Endometrium (tissue), 2 donors: ENCODE data around the gene CRACR2B.

Source experiments
- FAIRE-seq: peaks from 2 replicates; lab custom pipeline; 2012; peaks lifted over from hg19 to GRCh38; lab: Jason Lieb, UNC
- donor health status: control.
- donor health status: control.

Gene CRACR2B

GRCh38 chr11:839875-840617 is 12.3 kb downstream of the CRACR2B start:
- no peak for FAIRE-seq

GRCh38 chr11:841981-842369 is 14.3 kb downstream of the CRACR2B start:
- FAIRE-seq = no peak

GRCh38 chr11:842370-843002 is 14.8 kb downstream of the CRACR2B start, which contains the start of the genes POLR2L and TSPAN4:
TSS of gene POLR2L (minus strand) at chr11:842529. CDS start at chr11:842508, 21 bp downstream.
TSS of gene TSPAN4 (plus strand) at chr11:842852. CDS start at chr11:850305, 7,453 bp downstream.
- no peak for FAIRE-seq

- no peak for FAIRE-seq
Measured at GRCh38 chr11:843086-843734, 15.5 kb downstream of the CRACR2B start.

- no peak for FAIRE-seq
Measured at GRCh38 chr11:843818-844692, 16.3 kb downstream of the CRACR2B start.

GRCh38 chr11:844693-845644 is 17.2 kb downstream of the CRACR2B start:
- FAIRE-seq = peak; percentile 79

GRCh38 chr11:845872-846495 is 18.3 kb downstream of the CRACR2B start:
- FAIRE-seq = no peak

- no peak for FAIRE-seq
Measured at GRCh38 chr11:846496-847098, 18.9 kb downstream of the CRACR2B start.

- no peak for FAIRE-seq
Measured at GRCh38 chr11:847876-848275, 20.2 kb downstream of the CRACR2B start.

- FAIRE-seq = no peak
Measured at GRCh38 chr11:848380-848931, 20.7 kb downstream of the CRACR2B start.

GRCh38 chr11:849104-849824 is 21.5 kb downstream of the CRACR2B start:
- no peak for FAIRE-seq

- FAIRE-seq = no peak
Measured at GRCh38 chr11:849951-850774, 22.4 kb downstream of the CRACR2B start.

- FAIRE-seq = no peak
Measured at GRCh38 chr11:850775-851763, 23.4 kb downstream of the CRACR2B start.

GRCh38 chr11:852762-853161 is 25.0 kb downstream of the CRACR2B start:
- FAIRE-seq = no peak

GRCh38 chr11:853682-854448 is 26.1 kb downstream of the CRACR2B start:
- no peak for FAIRE-seq
